PFSK-1 (cell line): ENCODE results near the gene OSGEP.

Experiments
- FOXP2 ChIP-seq: optimal IDR thresholded peaks from 2 replicates; pipeline ENCODE3; 2011; ENCODE audit warnings: borderline replicate concordance, control low read depth, inconsistent platforms; ENCODE audit not compliant: insufficient read depth; ENCODE audit errors: extremely low read length, extremely low read depth
- POLR2AphosphoS5 ChIP-seq: IDR thresholded peaks from 2 replicates; pipeline ENCODE4 v1.6.1; 2012; ENCODE audit warnings: low read depth, mild to moderate bottlenecking, control low read depth, low read length, moderate library complexity
- SIN3A ChIP-seq: IDR thresholded peaks from 2 replicates; pipeline ENCODE4 v1.6.1; 2012; ENCODE audit warnings: mild to moderate bottlenecking, low read length, moderate library complexity, borderline replicate concordance; ENCODE audit not compliant: insufficient read depth
- TAF1 ChIP-seq: IDR thresholded peaks from 2 replicates; pipeline ENCODE4 v1.6.1; 2012; ENCODE audit warnings: low read length, control low read depth, borderline replicate concordance; ENCODE audit not compliant: insufficient read depth
- TF ChIP-seq, protein P1 (sequence below), 2 experiments: IDR thresholded peaks; 2 replicates each; pipeline versions ENCODE4 v1.6.1 to v1.8.0; 2011 to 2012; ENCODE audit warnings: low read depth in 2 of 2, low read length in 2 of 2, control low read depth in 1 of 2, inconsistent platforms in 1 of 2, mild to moderate bottlenecking in 1 of 2, moderate library complexity in 1 of 2; ENCODE audit not compliant: insufficient read depth in 1 of 2

DNA sequence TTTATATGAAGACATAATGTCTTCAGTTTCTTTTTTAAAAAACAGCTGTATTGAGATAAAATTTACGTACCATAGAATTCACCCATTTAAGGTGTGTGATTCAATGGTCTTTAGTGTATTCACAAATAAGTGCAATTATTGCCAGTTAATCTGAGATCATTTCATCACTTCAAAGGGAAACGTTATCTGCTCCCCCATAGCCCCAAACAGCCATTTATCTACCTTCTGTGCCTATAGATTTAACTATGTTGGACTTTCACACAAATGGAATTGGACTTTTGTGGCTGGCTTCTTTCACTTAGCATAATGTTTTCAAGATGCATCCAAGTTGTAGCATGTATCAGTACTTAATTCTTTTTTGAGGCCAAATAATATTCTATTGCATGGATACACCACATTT lies 24.3 kb upstream of the OSGEP start:
- TF ChIP-seq FOXP2, result no peak
- no peak for TF ChIP-seq POLR2AphosphoS5
- TF ChIP-seq, protein P1, sequence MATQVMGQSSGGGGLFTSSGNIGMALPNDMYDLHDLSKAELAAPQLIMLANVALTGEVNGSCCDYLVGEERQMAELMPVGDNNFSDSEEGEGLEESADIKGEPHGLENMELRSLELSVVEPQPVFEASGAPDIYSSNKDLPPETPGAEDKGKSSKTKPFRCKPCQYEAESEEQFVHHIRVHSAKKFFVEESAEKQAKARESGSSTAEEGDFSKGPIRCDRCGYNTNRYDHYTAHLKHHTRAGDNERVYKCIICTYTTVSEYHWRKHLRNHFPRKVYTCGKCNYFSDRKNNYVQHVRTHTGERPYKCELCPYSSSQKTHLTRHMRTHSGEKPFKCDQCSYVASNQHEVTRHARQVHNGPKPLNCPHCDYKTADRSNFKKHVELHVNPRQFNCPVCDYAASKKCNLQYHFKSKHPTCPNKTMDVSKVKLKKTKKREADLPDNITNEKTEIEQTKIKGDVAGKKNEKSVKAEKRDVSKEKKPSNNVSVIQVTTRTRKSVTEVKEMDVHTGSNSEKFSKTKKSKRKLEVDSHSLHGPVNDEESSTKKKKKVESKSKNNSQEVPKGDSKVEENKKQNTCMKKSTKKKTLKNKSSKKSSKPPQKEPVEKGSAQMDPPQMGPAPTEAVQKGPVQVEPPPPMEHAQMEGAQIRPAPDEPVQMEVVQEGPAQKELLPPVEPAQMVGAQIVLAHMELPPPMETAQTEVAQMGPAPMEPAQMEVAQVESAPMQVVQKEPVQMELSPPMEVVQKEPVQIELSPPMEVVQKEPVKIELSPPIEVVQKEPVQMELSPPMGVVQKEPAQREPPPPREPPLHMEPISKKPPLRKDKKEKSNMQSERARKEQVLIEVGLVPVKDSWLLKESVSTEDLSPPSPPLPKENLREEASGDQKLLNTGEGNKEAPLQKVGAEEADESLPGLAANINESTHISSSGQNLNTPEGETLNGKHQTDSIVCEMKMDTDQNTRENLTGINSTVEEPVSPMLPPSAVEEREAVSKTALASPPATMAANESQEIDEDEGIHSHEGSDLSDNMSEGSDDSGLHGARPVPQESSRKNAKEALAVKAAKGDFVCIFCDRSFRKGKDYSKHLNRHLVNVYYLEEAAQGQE (IDR thresholded peaks at IDR 0.05; ENCODE audit: insufficient read depth in 1 of 2, low read depth in 2 of 2, low read length in 2 of 2), result no peak
- no peak for TF ChIP-seq TAF1
- TF ChIP-seq SIN3A, result no peak
